ENCODE results near the gene CHRDL2.

Gene CHRDL2

GRCh38 chr11:74719011-74719410 lies 12.2 kb downstream of the CHRDL2 start:
- TF ChIP-seq, protein P1, sequence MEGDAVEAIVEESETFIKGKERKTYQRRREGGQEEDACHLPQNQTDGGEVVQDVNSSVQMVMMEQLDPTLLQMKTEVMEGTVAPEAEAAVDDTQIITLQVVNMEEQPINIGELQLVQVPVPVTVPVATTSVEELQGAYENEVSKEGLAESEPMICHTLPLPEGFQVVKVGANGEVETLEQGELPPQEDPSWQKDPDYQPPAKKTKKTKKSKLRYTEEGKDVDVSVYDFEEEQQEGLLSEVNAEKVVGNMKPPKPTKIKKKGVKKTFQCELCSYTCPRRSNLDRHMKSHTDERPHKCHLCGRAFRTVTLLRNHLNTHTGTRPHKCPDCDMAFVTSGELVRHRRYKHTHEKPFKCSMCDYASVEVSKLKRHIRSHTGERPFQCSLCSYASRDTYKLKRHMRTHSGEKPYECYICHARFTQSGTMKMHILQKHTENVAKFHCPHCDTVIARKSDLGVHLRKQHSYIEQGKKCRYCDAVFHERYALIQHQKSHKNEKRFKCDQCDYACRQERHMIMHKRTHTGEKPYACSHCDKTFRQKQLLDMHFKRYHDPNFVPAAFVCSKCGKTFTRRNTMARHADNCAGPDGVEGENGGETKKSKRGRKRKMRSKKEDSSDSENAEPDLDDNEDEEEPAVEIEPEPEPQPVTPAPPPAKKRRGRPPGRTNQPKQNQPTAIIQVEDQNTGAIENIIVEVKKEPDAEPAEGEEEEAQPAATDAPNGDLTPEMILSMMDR (IDR thresholded peaks at IDR 0.05; ENCODE audit: extremely low read depth, missing control alignments) = no peak

DNA sequence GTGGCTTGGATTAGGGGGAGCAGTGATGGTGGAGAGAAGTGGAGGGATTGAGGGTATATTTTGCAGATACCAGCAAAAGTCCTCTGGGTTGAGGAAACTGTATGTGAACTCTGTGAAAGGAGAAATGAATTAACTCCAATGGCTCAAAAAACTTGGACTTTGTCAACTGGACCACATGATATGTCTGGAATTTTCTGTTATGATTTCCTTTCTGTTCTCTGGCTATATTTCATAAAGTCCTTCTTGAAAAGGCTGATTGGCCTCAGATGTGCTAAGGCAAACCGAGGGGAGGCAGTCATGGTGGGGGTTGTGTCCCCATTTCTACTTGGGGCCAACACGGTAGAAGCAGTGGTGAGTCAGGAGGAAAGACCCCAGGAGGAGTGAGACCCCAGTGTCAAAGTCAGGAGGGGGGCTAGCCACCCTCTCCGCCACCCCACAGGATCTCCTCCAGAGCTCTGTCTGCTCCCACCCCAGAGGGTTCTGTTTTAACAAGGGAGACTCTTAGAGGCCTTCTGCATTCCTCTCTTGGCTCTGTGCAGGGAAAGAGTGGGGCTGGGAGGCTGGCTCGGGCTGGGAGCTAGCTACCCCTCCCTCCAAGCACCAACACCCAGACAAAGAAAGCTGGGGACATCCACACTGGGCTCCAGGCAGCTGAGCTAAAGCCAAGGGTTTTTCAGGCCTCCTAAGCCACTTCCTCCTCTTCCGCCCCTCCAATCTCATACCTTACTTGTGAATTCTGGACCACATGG lies 13.8 kb downstream of the CHRDL2 start:
- TF ChIP-seq, protein P1 (IDR thresholded peaks at IDR 0.05; ENCODE audit: extremely low read depth, missing control alignments) = no peak
- DNase-seq (ENCODE audit: low spot score) = no peak

More at GRCh38 chr11:74719011-74719410, 12.2 kb downstream of the CHRDL2 start:
- no peak for DNase-seq (ENCODE audit: low spot score)

- TF ChIP-seq, protein P1 (IDR thresholded peaks at IDR 0.05; ENCODE audit: extremely low read depth, missing control alignments) = no peak
Observed at GRCh38 chr11:74714904-74715303, 16.3 kb downstream of the CHRDL2 start.

DNA sequence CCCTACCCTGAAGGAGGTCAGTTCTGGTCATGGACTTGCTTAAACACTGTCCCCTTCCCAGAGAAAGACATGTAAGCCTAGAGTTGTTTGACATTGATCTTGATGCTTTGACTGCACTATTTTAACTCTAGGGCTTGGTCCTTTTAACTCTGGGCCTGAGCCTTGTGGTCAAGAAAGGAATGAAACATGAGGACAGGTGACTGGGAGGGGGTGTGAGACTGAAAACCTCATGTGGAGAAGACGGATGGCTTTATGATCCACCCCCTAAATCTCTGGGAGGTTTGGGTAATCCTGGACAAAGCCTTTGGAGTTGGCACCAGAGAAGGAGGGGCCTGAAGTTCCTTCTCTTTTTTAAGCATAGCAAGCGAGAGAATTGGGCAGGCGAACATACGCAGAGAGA lies 17.5 kb downstream of the CHRDL2 start:
- TF ChIP-seq, protein P1 (IDR thresholded peaks at IDR 0.05; ENCODE audit: extremely low read depth, missing control alignments) = no peak
- no peak for DNase-seq (ENCODE audit: low spot score)

More at GRCh38 chr11:74714904-74715303, 16.3 kb downstream of the CHRDL2 start:
- no peak for DNase-seq (ENCODE audit: low spot score)

DNA sequence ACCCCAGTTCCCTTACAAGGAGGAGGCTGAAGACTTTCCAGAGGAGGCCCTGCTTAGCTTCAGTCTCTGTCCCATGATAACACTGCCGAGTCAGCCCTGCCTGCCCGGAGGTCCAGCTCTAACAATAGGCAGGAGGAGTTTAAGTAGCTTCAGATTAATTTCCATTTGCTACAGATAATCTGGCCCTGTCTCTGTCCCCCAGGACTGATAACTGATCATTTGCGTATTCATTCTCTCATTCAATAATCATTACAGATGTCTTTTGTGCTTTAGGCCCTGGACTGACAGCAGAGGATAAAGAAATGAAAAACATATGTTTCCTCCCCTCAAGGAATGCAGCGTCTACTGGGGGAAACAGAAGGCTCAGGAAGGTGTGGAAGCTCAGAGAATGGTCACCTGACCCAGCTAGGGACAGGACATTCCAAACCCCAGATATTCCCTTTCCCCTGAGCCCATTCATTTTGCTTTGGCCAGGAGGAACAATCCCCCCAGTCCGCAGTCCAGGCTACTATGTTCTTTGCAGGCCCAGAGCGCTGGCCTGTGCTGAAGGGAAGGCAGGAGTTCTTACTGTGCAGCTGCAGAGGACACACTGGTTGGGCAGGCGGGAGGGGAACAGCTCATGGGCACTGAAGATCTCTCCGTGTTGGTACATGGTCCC lies 20.8 kb downstream of the CHRDL2 start:
- TF ChIP-seq, protein P1 (IDR thresholded peaks at IDR 0.05; ENCODE audit: extremely low read depth, missing control alignments) = no peak
- no peak for DNase-seq (ENCODE audit: low spot score)

DNA sequence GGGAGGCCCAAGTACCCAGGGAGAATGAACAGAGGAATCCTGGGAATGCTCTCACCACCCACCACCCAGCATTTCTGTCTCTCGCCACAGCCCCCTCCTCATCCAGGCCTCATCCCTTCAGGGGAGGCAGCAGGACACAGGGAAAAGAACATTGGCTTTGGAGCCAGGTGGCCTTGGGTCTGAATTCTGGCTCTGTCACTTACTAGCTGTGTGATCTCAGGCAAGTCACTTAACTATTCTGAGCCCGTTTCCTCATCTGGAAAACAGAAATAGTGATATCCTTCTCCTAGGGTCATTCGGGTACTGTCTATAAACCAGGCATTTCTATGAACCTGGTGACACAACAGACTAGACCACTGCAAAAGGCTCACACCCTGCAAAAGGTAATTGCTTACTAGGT lies 22.1 kb downstream of the CHRDL2 start:
- no peak for DNase-seq (ENCODE audit: low spot score)
- TF ChIP-seq, protein P1 (IDR thresholded peaks at IDR 0.05; ENCODE audit: extremely low read depth, missing control alignments) = no peak
